ENCODE measurements around the gene KIF12. TPM values are rescaled to one million over a fixed set of nuclear protein-coding genes. Genes with fewer than 3 reads are reported as not detected.

Gene KIF12
- total RNA-seq, 1 experiment from 2014 or later = 2.0 TPM

- Histone ChIP-seq H3K4me3 (ENCODE audit: insufficient read depth, low read depth, low read length) (no peak overlapping the region), H3K27me3 (ENCODE audit: control insufficient read depth, insufficient read depth, low read length) (no peaks in the 10 kb centered on the region; the same call in 1 of the 2 replicates), H3K36me3 (replicated peaks; ENCODE audit: control insufficient read depth, insufficient read depth, low read length) (no peaks in the 10 kb centered on the region)
- peak; percentile 59 for DNase-seq
Observed at GRCh38 chr9:114117996-114118830, 19.1 kb upstream of the KIF12 start.

GRCh38 chr9:114117614-114117995 lies 18.5 kb upstream of the KIF12 start:
- Histone ChIP-seq H3K4me3 (ENCODE audit: insufficient read depth, low read depth, low read length) (no peak overlapping the region), H3K36me3 (replicated peaks; ENCODE audit: control insufficient read depth, insufficient read depth, low read length) (no peaks in the 10 kb centered on the region), H3K27me3 (ENCODE audit: control insufficient read depth, insufficient read depth, low read length) (no peaks in the 10 kb centered on the region; the same call in 1 of the 2 replicates)
- peak; percentile 20 for DNase-seq

- Histone ChIP-seq H3K27me3 (ENCODE audit: control insufficient read depth, insufficient read depth, low read length) (no peaks in the 10 kb centered on the region; the same call in 1 of the 2 replicates), H3K36me3 (replicated peaks; ENCODE audit: control insufficient read depth, insufficient read depth, low read length) (no peaks in the 10 kb centered on the region), H3K4me3 (ENCODE audit: insufficient read depth, low read depth, low read length) (no peak overlapping the region)
- peak; percentile 67 for DNase-seq
Observed at GRCh38 chr9:114116126-114116747, 17.1 kb upstream of the KIF12 start.

- Histone ChIP-seq H3K36me3 (replicated peaks; ENCODE audit: control insufficient read depth, insufficient read depth, low read length) (no peaks in the 10 kb centered on the region), H3K27me3 (ENCODE audit: control insufficient read depth, insufficient read depth, low read length) (no peaks in the 10 kb centered on the region; the same call in 1 of the 2 replicates), H3K4me3 (ENCODE audit: insufficient read depth, low read depth, low read length) (no peak overlapping the region)
- peak; percentile 55 for DNase-seq
Observed at GRCh38 chr9:114115654-114116125, 16.6 kb upstream of the KIF12 start.

- Histone ChIP-seq H3K4me3 (ENCODE audit: insufficient read depth, low read depth, low read length) (no peak overlapping the region), H3K36me3 (replicated peaks; ENCODE audit: control insufficient read depth, insufficient read depth, low read length) (no peaks in the 10 kb centered on the region), H3K27me3 (ENCODE audit: control insufficient read depth, insufficient read depth, low read length) (no peaks in the 10 kb centered on the region; the same call in 1 of the 2 replicates)
- DNase-seq = no peak
Observed at GRCh38 chr9:114114364-114114763, 15.3 kb upstream of the KIF12 start.

- Histone ChIP-seq H3K36me3 (replicated peaks; ENCODE audit: control insufficient read depth, insufficient read depth, low read length) (no peaks in the 10 kb centered on the region), H3K27me3 (ENCODE audit: control insufficient read depth, insufficient read depth, low read length) (peaks cover 2% of the 10 kb centered on the region), H3K4me3 (ENCODE audit: insufficient read depth, low read depth, low read length) (no peak overlapping the region)
- peak; percentile 23 for DNase-seq
Observed at GRCh38 chr9:114112778-114113584, 13.9 kb upstream of the KIF12 start.

GRCh38 chr9:114112325-114112724 lies 13.2 kb upstream of the KIF12 start:
- no peak overlapping the region for H3K4me3 ChIP-seq (ENCODE audit: insufficient read depth, low read depth, low read length)
- no peak for DNase-seq
- no peaks in the 10 kb centered on the region for H3K36me3 ChIP-seq (replicated peaks; ENCODE audit: control insufficient read depth, insufficient read depth, low read length)
- H3K27me3 ChIP-seq (ENCODE audit: control insufficient read depth, insufficient read depth, low read length) = peaks cover 2% of the 10 kb centered on the region

GRCh38 chr9:114110180-114110579 lies 11.1 kb upstream of the KIF12 start:
- Histone ChIP-seq H3K4me3 (ENCODE audit: insufficient read depth, low read depth, low read length) (no peak overlapping the region), H3K27me3 (ENCODE audit: control insufficient read depth, insufficient read depth, low read length) (peaks cover 2% of the 10 kb centered on the region), H3K36me3 (replicated peaks; ENCODE audit: control insufficient read depth, insufficient read depth, low read length) (no peaks in the 10 kb centered on the region)
- no peak for DNase-seq

- H3K4me3 ChIP-seq (ENCODE audit: insufficient read depth, low read depth, low read length) = no peak overlapping the region
- H3K27me3 ChIP-seq (ENCODE audit: control insufficient read depth, insufficient read depth, low read length) = peaks cover 2% of the 10 kb centered on the region
- no peaks in the 10 kb centered on the region for H3K36me3 ChIP-seq (replicated peaks; ENCODE audit: control insufficient read depth, insufficient read depth, low read length)
- no peak for DNase-seq
Observed at GRCh38 chr9:114109124-114109523, 10.0 kb upstream of the KIF12 start.

GRCh38 chr9:114108016-114108833 lies 9.1 kb upstream of the KIF12 start:
- Histone ChIP-seq H3K27me3 (ENCODE audit: control insufficient read depth, insufficient read depth, low read length) (peaks cover 2% of the 10 kb centered on the region), H3K36me3 (replicated peaks; ENCODE audit: control insufficient read depth, insufficient read depth, low read length) (no peaks in the 10 kb centered on the region), H3K4me3 (ENCODE audit: insufficient read depth, low read depth, low read length) (no peak overlapping the region)
- DNase-seq = peak; percentile 95

- no peak overlapping the region for H3K4me3 ChIP-seq (ENCODE audit: insufficient read depth, low read depth, low read length)
- DNase-seq = no peak
- H3K27me3 ChIP-seq (ENCODE audit: control insufficient read depth, insufficient read depth, low read length) = peaks cover 2% of the 10 kb centered on the region
- H3K36me3 ChIP-seq (replicated peaks; ENCODE audit: control insufficient read depth, insufficient read depth, low read length) = no peaks in the 10 kb centered on the region
Observed at GRCh38 chr9:114107286-114108001, 8.4 kb upstream of the KIF12 start.

- H3K4me3 ChIP-seq (ENCODE audit: insufficient read depth, low read depth, low read length) = no peak overlapping the region
- no peaks in the 10 kb centered on the region for H3K36me3 ChIP-seq (replicated peaks; ENCODE audit: control insufficient read depth, insufficient read depth, low read length)
- H3K27me3 ChIP-seq (ENCODE audit: control insufficient read depth, insufficient read depth, low read length) = peaks cover 5% of the 10 kb centered on the region
- DNase-seq = no peak
Observed at GRCh38 chr9:114105236-114105635, 6.1 kb upstream of the KIF12 start.

GRCh38 chr9:114102484-114102883 lies 3.4 kb upstream of the KIF12 start:
- Histone ChIP-seq H3K36me3 (replicated peaks; ENCODE audit: control insufficient read depth, insufficient read depth, low read length) (no peaks in the 10 kb centered on the region), H3K4me3 (ENCODE audit: insufficient read depth, low read depth, low read length) (no peak overlapping the region), H3K27me3 (ENCODE audit: control insufficient read depth, insufficient read depth, low read length) (peaks cover 24% of the 10 kb centered on the region)
- no peak for DNase-seq
